T follicular helper cell (primary cell): ENCODE results near the gene UGT1A7.
"Not testable (repeated sequence)": the region's sequence is repeated elsewhere in the genome, so short reads cannot be mapped to it uniquely, and the experiment has no call there.

ENCODE experiments used
- DNase-seq: peaks from one replicate; pipeline ENCODE4 v3.0.0-alpha.2; 2020; ENCODE audit warnings: low read depth
- total RNA-seq, 2 experiments: gene quantifications; one replicate each; lab custom pipeline; 2026; lab: John Stamatoyannopoulos, UW

The UGT1A7 gene
- 0 reads per million in 2 experiments for total RNA-seq

- DNase-seq, result no peak
Observed at GRCh38 chr2:233681521-233682099, at the start of gene UGT1A7. UGT1A7 (plus strand) TSS chr2:233681901; CDS start chr2:233681938, 37 bp downstream.

DNA sequence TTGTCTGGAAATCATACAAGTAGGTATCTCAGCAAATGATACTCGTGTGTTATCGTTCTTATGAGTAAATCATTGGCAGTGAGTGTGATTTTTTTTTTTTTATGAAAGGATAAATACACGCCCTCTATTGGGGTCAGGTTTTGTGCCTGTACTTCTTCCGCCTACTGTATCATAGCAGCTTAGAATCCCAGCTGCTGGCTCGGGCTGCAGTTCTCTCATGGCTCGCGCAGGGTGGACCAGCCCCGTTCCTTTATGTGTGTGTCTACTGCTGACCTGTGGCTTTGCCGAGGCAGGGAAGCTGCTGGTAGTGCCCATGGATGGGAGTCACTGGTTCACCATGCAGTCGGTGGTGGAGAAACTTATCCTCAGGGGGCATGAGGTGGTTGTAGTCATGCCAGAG lies 45.4 kb upstream of the UGT1A7 start, which contains the start of gene UGT1A10:
UGT1A10 (plus strand) TSS at position 143 of the 400 bp plus-strand sequence; CDS start at position 218, 75 bp downstream.
- DNase-seq, result not testable (repeated sequence)

- no peak for DNase-seq
Observed at GRCh38 chr2:233638836-233639235, 42.9 kb upstream of the UGT1A7 start.

DNA sequence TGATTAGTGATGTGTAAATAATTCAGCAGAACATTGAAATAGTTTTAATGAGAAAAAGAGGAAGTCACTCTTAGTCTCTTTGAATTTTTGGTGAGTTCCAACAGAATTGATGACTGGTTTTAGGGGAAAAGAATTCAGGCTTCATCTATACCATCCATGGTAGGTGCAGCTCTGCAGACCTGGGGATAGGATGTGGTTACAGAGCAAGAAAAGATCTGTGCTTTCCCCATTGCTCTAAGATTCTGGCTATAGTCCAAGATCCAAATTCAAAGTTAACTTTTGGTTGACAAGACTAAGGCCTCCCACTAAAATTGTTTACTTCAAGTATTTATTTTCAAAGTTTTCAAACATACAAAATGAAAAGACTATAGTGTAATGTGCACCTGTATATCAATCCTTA lies 41.8 kb upstream of the UGT1A7 start:
- no peak for DNase-seq

DNA sequence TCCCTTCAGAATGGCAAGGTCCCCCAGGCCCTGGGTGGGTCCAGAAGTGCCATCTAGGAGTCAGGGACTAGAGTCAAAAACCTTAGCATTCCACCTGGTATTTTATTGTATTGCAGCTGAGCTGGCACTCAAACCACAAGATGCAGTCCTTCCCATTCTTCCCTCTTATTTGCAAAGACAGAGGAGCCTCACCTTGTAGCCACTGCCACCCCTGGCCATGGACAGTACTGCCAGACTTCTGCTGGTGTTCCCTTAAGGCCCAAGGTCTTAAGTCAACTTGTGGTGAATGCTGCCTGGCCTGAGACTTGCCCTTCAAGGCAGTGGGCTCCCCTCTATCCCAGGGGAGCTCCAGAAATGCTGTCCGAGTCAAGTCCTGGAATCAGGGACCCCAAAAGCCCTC lies 38.6 kb upstream of the UGT1A7 start:
- no peak for DNase-seq

DNA sequence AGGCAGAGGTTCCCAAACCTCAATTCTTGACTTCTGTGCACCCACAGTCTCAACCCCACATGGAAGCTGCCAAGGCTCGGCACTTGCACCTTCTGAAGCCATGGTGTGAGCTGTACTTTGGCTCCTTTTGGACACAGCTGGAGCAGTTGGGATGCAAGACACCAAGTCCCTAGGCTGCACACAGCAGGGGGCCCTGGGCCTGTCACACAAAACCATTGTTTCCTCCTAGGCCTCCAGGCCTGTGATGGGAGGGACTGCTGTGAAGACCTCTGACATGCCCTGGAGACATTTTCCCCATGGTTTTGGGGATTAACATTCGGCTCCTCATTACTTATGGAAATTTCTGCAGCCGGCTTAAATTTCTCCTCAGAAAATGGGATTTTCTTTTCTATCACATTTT lies 35.7 kb upstream of the UGT1A7 start:
- not testable (repeated sequence) for DNase-seq

- no peak for DNase-seq
Observed at GRCh38 chr2:233650981-233651380, 30.7 kb upstream of the UGT1A7 start.

DNA sequence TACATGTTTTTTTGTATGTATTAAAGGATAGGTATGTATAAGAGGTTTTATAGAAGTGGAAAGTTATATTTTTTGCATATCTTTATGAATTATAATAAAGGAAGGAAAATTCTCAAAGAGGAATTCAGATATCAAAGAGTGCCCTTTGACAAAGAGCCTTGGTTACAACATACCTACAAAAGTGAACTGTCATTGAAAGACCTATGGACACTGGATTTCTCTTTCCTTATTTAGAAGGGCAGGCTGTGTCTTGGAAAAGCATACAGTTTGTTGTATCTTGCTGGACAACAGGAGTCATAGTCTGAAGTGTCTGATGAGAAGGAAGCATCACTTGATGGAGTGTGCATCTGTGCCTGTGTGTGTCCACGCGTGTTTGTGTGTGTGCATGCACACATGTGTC lies 30.3 kb upstream of the UGT1A7 start:
- no peak for DNase-seq

DNA sequence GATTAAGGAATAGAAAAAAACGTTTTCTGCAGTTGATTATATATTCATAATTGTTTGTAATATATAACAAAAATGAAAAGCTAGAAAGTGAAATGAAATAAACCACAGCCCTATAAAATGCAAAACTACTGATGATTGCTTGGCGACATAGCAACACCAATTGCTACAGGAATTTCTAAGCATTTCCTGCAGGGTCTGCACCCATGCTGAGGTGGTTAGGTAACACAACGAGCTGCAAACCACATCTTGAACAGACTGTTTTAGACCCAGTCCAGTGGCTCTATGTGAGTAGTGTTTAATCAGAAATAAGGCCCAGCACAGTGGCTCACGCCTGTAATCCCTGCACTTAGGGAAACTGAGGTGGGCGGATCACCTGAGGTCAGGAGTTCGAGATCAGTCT lies 27.2 kb upstream of the UGT1A7 start:
- DNase-seq, result no peak

DNA sequence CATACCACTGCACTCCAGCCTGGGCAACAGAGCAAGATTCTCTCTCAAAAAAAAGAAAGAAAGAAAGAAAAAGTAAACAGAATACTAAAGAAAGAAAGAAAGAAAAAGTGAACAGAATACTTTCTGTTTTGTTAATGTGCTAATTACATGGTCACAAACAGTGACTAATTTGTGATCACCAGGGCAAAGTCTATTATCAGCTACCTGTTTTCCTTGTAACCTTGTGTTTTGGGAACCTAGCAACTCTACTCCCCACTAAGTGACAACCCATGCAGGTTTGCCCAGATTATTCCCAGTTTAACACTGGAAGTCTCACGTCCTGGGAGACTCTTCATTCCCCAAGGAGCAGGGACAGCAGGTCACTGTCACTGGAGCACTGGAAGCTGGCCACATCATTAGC lies 26.7 kb upstream of the UGT1A7 start:
- DNase-seq, result no peak

- not testable (repeated sequence) for DNase-seq
Observed at GRCh38 chr2:233655943-233656342, 25.8 kb upstream of the UGT1A7 start.

DNA sequence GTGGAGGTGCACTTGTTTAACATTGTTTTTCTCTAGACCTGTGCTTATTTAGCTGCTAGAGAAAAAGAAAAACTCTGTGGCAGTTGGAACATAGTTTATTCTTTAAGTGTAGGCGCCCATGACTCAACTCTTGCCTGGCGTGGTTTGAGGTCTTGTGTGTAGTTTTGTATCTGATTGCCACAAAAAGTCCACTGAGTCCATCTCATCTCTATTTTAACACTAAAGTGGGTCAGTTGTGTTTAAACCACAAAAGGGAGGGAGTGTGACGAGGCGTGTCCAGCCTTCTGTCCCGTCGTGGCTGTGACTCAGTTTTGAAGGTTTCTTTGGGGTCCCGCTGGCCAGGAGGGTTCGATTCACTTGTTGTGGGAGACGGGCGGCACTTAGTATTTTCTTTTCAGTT lies 25.3 kb upstream of the UGT1A7 start:
- no peak for DNase-seq

- DNase-seq, result no peak
Observed at GRCh38 chr2:233658610-233659009, 23.1 kb upstream of the UGT1A7 start.

- no peak for DNase-seq
Observed at GRCh38 chr2:233663911-233664310, 17.8 kb upstream of the UGT1A7 start.

DNA sequence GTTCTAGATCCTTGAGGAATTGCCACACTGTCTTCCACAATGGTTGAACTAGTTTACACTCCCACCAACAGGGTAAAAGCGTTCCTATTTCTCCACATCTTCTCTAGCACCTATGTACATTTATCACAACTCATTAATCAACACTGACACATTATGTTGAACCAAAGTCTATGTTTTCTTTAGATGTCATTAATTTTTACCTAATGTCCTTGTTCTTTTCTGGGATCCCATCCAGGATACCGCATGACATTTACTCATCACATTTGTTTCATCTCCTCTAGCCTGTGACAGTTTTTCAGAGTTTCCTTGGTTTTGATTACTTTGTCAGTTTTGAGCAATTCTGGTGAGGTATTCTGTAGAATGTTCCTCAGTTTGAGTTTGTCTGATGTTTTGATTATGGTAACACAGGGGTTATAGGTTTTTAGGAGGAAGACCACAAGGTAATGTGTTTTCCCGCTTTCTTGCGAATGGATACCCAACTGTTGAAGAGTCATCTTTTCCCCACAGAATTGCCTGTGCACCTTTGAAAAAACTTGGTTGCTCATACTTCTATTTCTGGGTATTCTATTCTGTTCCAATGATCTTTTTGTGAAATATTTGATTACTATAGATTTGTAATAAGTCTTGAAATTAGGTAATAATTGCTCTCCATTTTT lies 13.0 kb upstream of the UGT1A7 start:
- no peak for DNase-seq

DNA sequence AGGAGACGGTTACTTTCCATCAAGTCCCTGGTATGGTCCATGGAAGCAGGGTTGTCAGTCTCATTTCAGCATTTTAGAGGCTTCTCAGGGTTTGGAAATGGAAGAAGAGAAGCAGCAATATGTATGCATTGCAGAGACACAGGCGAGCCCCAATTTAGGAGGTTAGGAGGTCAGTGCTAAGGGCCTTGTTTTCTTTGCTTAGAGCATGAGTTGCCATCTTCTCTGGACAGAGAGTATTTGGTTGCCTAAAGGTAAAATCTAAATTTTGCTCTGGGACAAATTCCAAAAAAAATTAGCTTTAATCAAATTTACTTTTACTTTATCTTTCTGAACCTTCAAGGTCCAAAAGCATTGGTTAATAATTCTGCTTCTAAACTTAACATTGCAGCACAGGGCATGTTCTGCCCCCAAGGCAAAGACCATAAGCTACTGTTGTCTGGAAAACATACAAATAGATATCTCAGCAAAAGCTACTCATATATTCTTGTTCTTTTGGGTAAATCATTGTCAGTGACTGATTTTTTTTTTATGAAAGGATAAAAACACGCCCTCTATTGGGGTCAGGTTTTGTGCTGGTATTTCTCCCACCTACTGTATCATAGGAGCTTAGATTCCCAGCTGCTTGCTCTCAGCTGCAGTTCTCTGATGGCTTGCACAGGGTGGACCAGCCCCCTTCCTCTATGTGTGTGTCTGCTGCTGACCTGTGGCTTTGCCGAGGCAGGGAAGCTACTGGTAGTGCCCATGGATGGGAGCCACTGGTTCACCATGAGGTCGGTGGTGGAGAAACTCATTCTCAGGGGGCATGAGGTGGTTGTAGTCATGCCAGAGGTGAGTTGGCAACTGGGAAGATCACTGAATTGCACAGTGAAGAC lies 10.2 kb upstream of the UGT1A7 start, which contains the start of gene UGT1A9:
UGT1A9 (plus strand) TSS at position 609 of the 872 bp plus-strand sequence; CDS start at position 646, 37 bp downstream.
- no peak for DNase-seq

GRCh38 chr2:233672886-233673285 lies 8.8 kb upstream of the UGT1A7 start:
- no peak for DNase-seq

- DNase-seq, result no peak
Observed at GRCh38 chr2:233673896-233674295, 7.8 kb upstream of the UGT1A7 start.

DNA sequence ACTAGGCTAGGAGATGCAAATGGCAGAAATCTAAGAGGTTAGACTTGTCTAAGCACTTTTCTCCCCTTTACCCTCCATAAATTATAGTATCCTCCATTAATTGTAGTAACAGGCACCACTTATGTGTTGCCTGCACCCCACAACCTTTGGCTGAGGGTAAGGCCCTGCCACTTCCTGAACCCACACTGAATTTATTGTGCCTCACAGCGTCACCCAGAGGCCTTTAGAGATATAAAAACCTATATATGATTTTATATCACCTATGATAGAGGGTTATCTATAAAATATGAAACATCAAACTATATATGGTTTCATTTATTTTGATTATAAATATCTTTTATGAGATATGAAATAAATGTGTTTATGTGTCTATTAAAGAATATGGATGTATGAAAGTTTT lies 7.4 kb upstream of the UGT1A7 start:
- no peak for DNase-seq

GRCh38 chr2:233674995-233675394 lies 6.7 kb upstream of the UGT1A7 start:
- no peak for DNase-seq

GRCh38 chr2:233676046-233676445 lies 5.7 kb upstream of the UGT1A7 start:
- DNase-seq, result no peak

DNA sequence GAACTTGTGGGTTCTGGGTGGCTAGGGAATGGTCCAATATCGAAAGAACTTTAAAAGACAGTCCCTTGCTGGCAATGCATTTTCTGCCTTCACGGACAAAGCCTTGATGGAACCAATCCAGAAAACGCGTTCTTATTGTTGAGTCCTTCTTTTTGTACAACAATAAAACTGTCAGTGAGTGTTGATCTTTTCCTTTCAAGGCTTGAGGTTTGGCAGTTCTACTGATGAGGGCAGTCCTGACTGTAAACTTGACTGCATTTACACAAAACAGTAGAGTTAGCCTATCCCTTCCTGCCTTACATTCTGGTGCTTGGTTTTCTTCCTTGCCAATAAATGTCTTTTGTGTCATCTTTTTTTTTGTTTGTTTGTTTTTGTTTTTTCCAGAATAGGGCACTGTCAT lies 2.5 kb upstream of the UGT1A7 start:
- no peak for DNase-seq
